Upper lobe of left lung (tissue), 4 donors: ENCODE data around the gene WBP2.

Experiments
- EP300 ChIP-seq, 4 donors: sonication (generic); formaldehyde crosslinking; IDR thresholded peaks; one replicate each; pipeline ENCODE4 v1.5.1; 2017; ENCODE audit warnings: antibody characterized with exemption in 4 of 4, control low read depth in 2 of 4
- POLR2A ChIP-seq, 4 donors: fragments of 450-650 bp; IDR thresholded peaks; one replicate each; pipeline ENCODE4 v1.5.1; 2016 to 2017; ENCODE audit warnings: antibody characterized with exemption in 4 of 4, mild to moderate bottlenecking in 2 of 4
- POLR2AphosphoS5 ChIP-seq, 2 donors: sonication (generic); formaldehyde crosslinking; IDR thresholded peaks; one replicate each; pipeline ENCODE4 v1.5.1; 2017; ENCODE audit warnings: antibody characterized with exemption in 2 of 2
- TF ChIP-seq, protein P1 (sequence below), 6 experiments: fragments of 450-650 bp in 4 of 6; fragments of 200-600 bp in 2 of 6; sonication (generic) in 2 of 6; IDR thresholded peaks; one replicate each; pipeline ENCODE4 v1.5.1; 2016 to 2019; ENCODE audit warnings: antibody characterized with exemption in 6 of 6

DNA sequence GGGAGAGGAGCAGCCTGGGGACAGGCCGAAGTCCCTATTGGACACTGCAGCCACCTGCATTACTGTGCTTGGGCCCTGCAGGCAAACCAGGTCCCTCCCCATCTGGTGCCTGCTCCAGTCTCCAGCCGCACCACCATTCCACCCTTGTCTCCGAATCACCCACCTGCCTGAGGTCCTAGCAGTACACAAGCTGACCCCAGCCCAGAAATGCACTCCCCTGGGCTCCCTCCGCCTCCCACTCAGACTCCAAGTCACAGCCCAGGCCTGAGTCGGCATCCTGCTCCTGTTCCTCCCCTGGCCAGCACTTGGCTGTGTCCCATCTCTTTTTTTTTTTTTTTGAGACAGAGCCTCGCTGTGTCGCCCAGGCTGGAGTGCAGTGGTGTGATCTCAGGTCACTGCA, 17.2 kb downstream of the WBP2 start:
- TF ChIP-seq, protein P1, sequence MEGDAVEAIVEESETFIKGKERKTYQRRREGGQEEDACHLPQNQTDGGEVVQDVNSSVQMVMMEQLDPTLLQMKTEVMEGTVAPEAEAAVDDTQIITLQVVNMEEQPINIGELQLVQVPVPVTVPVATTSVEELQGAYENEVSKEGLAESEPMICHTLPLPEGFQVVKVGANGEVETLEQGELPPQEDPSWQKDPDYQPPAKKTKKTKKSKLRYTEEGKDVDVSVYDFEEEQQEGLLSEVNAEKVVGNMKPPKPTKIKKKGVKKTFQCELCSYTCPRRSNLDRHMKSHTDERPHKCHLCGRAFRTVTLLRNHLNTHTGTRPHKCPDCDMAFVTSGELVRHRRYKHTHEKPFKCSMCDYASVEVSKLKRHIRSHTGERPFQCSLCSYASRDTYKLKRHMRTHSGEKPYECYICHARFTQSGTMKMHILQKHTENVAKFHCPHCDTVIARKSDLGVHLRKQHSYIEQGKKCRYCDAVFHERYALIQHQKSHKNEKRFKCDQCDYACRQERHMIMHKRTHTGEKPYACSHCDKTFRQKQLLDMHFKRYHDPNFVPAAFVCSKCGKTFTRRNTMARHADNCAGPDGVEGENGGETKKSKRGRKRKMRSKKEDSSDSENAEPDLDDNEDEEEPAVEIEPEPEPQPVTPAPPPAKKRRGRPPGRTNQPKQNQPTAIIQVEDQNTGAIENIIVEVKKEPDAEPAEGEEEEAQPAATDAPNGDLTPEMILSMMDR (IDR thresholded peaks at IDR 0.05), result no peak
- TF ChIP-seq POLR2AphosphoS5 (IDR thresholded peaks at IDR 0.05) (no peak), POLR2A (IDR thresholded peaks at IDR 0.05) (no peak), EP300 (IDR thresholded peaks at IDR 0.05) (no peak)
